ENCODE data around the gene MYO1B. TPM values are rescaled to one million over a fixed set of nuclear protein-coding genes. Genes with fewer than 3 reads are reported as not detected.

The MYO1B gene
- polyA plus RNA-seq, 1 experiment, result 87.2 TPM

- peaks cover 7% of the 10 kb centered on the region for H3K36me3 ChIP-seq (ENCODE audit: control insufficient read depth, insufficient read depth, low read length)
- CTCF ChIA-PET, result no interaction called here
- no peak for TF ChIP-seq CTCF (IDR thresholded peaks at IDR 0.05; ENCODE audit: insufficient read depth, low read depth, low read length)
Measured at GRCh38 chr2:191350826-191351225, 105.6 kb downstream of the MYO1B start.

GRCh38 chr2:191351298-191351697, 106.1 kb downstream of the MYO1B start:
- CTCF ChIA-PET, result no interaction called here
- DNase-seq (ENCODE audit: low read depth), result no peak
- H3K27me3 ChIP-seq (ENCODE audit: control insufficient read depth, insufficient read depth, low read length), result no peaks in the 10 kb centered on the region
- H3K36me3 ChIP-seq (ENCODE audit: control insufficient read depth, insufficient read depth, low read length), result peaks cover 7% of the 10 kb centered on the region
- H3K4me3 ChIP-seq (ENCODE audit: low read depth, low read length), result no peak overlapping the region
- POLR2A ChIA-PET, result no interaction called here
- no peak for TF ChIP-seq CTCF (IDR thresholded peaks at IDR 0.05; ENCODE audit: insufficient read depth, low read depth, low read length)

More at GRCh38 chr2:191350826-191351225, 105.6 kb downstream of the MYO1B start:
- H3K4me3 ChIP-seq (ENCODE audit: low read depth, low read length), result no peak overlapping the region
- POLR2A ChIA-PET, result no interaction called here
- H3K27me3 ChIP-seq (ENCODE audit: control insufficient read depth, insufficient read depth, low read length), result no peaks in the 10 kb centered on the region
- DNase-seq (ENCODE audit: low read depth), result no peak

GRCh38 chr2:191351921-191352320, 106.7 kb downstream of the MYO1B start:
- peaks cover 6% of the 10 kb centered on the region for H3K36me3 ChIP-seq (ENCODE audit: control insufficient read depth, insufficient read depth, low read length)
- TF ChIP-seq CTCF (IDR thresholded peaks at IDR 0.05; ENCODE audit: insufficient read depth, low read depth, low read length), result no peak
- H3K27me3 ChIP-seq (ENCODE audit: control insufficient read depth, insufficient read depth, low read length), result no peaks in the 10 kb centered on the region
- H3K4me3 ChIP-seq (ENCODE audit: low read depth, low read length), result no peak overlapping the region
- DNase-seq (ENCODE audit: low read depth), result no peak
- ChIA-PET CTCF (interaction anchor here (1.4 to 1.7 kb wide), 2 partner anchors 9 to 34 kb away, joined by 3 to 5 read pairs; no protein-coding TSS in a partner anchor), POLR2A (no interaction called here)

- no peaks in the 10 kb centered on the region for H3K27me3 ChIP-seq (ENCODE audit: control insufficient read depth, insufficient read depth, low read length)
- CTCF ChIA-PET, result interaction anchor here (0.5 to 1.7 kb wide), 3 partner anchors 9 to 34 kb away, joined by 3 to 5 read pairs (median 3); no protein-coding TSS in a partner anchor
- no peak overlapping the region for H3K4me3 ChIP-seq (ENCODE audit: low read depth, low read length)
- TF ChIP-seq CTCF (IDR thresholded peaks at IDR 0.05; ENCODE audit: insufficient read depth, low read depth, low read length), result no peak
- DNase-seq (ENCODE audit: low read depth), result peak; percentile 85
- POLR2A ChIA-PET, result interaction anchor here (0.5 to 0.6 kb wide), 2 partner anchors 64 to 125 kb away, joined by 4 read pairs; no protein-coding TSS in a partner anchor
- H3K36me3 ChIP-seq (ENCODE audit: control insufficient read depth, insufficient read depth, low read length), result peaks cover 6% of the 10 kb centered on the region
Measured at GRCh38 chr2:191352536-191352935, 107.3 kb downstream of the MYO1B start.

- POLR2A ChIA-PET, result no interaction called here
- CTCF ChIA-PET, result interaction anchor here (1.1 kb wide), 1 partner anchor 21 kb away, joined by 3 read pairs; no protein-coding TSS in a partner anchor
- Histone ChIP-seq H3K4me3 (ENCODE audit: low read depth, low read length) (no peak overlapping the region), H3K36me3 (ENCODE audit: control insufficient read depth, insufficient read depth, low read length) (peaks cover 4% of the 10 kb centered on the region), H3K27me3 (ENCODE audit: control insufficient read depth, insufficient read depth, low read length) (no peaks in the 10 kb centered on the region)
- no peak for DNase-seq (ENCODE audit: low read depth)
- TF ChIP-seq CTCF (IDR thresholded peaks at IDR 0.05; ENCODE audit: insufficient read depth, low read depth, low read length), result no peak
Measured at GRCh38 chr2:191355170-191355758, 110.1 kb downstream of the MYO1B start.

Data from BJ (cell line).